ENCODE results near the gene KASH5.
"Not testable (repeated sequence)": the region's sequence is repeated elsewhere in the genome, so short reads cannot be mapped to it uniquely, and the experiment has no call there.

Gene KASH5

GRCh38 chr19:49362929-49363267 is 25.2 kb upstream of the KASH5 start:
- no peak for DNase-seq

- DNase-seq = peak; percentile 46
Observed at GRCh38 chr19:49363268-49364082, 24.6 kb upstream of the KASH5 start, which contains the start of gene DKKL1. DKKL1 (plus strand) TSS chr19:49363877; CDS start chr19:49363999, 122 bp downstream.

- DNase-seq = no peak
Observed at GRCh38 chr19:49364083-49364737, 23.8 kb upstream of the KASH5 start.

GRCh38 chr19:49366110-49366509 is 21.9 kb upstream of the KASH5 start:
- DNase-seq = no peak

- no peak for DNase-seq
Observed at GRCh38 chr19:49368711-49369358, 19.2 kb upstream of the KASH5 start.

- DNase-seq = no peak
Observed at GRCh38 chr19:49371184-49371583, 16.9 kb upstream of the KASH5 start.

- DNase-seq = not testable (repeated sequence)
Observed at GRCh38 chr19:49373174-49373573, 14.9 kb upstream of the KASH5 start.

- DNase-seq = no peak
Observed at GRCh38 chr19:49374665-49375434, 13.2 kb upstream of the KASH5 start.

- DNase-seq = no peak
Observed at GRCh38 chr19:49378512-49378911, 9.5 kb upstream of the KASH5 start.

GRCh38 chr19:49380391-49380790 is 7.7 kb upstream of the KASH5 start:
- no peak for DNase-seq

- no peak for DNase-seq
Observed at GRCh38 chr19:49382639-49383038, 5.4 kb upstream of the KASH5 start.

- no peak for DNase-seq
Observed at GRCh38 chr19:49383599-49383998, 4.5 kb upstream of the KASH5 start.

GRCh38 chr19:49389406-49389805 is 1.4 kb downstream of the KASH5 start:
- DNase-seq = no peak

- no peak for DNase-seq
Observed at GRCh38 chr19:49390131-49390928, 2.3 kb downstream of the KASH5 start.

- no peak for DNase-seq
Observed at GRCh38 chr19:49390929-49391359, 2.9 kb downstream of the KASH5 start.

GRCh38 chr19:49391581-49392399 is 3.7 kb downstream of the KASH5 start:
- DNase-seq = peak; percentile 78

- DNase-seq = no peak
Observed at GRCh38 chr19:49393881-49394280, 5.8 kb downstream of the KASH5 start.

- no peak for DNase-seq
Observed at GRCh38 chr19:49395581-49396407, 7.7 kb downstream of the KASH5 start.

- DNase-seq = no peak
Observed at GRCh38 chr19:49396738-49397505, 8.9 kb downstream of the KASH5 start.
